Stimulated activated CD4-positive, alpha-beta T cell treated with anti-CD3 and anti-CD28 coated beads, Interleukin-4, amount 100 ng/mL, for 48 hours (primary cell): ENCODE data around the gene MAPK7.

Experiments
- DNase-seq, 2 donors: peaks; one replicate each; pipeline ENCODE4 v3.0.0-alpha.2; 2020; ENCODE audit warnings: low read depth in 2 of 2

The MAPK7 gene

GRCh38 chr17:19363460-19364035 lies 14.8 kb upstream of the MAPK7 start:
- no peak for DNase-seq

DNA sequence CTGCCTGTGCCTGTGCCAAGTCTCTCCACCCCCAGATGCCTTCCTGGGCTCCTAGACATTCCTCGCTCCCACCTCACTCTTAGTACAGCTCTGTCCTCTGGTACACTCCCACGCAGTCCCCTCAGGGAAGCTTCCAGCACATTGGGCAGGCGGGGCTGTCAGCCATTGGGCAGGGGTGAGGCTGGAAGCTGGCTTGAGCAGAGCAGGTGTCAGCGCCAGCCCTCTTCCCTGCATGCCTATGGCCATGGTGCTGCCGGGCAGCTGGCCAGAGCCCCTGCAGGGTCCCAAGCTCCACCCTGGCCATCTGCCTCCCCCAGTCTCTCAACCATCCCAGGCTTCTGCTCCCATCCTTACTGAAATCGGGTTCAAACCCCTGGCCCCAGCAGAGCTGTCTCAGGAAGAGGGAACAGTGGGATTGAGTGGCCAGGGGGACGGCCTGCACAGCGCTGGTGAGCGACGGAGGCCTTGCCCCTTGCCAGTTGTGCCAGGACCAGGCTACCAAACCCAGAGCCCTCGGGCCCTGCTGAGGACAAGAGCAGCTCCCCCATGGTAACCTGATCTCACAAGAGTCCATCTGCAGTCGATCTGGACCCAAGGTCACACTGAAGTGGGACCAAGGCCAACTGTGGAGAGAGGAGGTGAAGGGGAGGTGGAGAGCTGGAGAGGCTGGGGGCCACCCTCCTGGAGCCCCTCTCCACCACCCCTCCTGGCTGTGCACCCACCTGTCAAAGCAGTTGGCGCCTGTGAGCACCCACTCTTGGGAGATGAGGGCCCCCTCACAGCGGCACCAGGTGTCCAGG lies 13.4 kb upstream of the MAPK7 start:
- DNase-seq = no peak

GRCh38 chr17:19365499-19365817 lies 12.8 kb upstream of the MAPK7 start:
- no peak for DNase-seq

- DNase-seq = no peak
Measured at GRCh38 chr17:19365833-19366636, 12.3 kb upstream of the MAPK7 start.

DNA sequence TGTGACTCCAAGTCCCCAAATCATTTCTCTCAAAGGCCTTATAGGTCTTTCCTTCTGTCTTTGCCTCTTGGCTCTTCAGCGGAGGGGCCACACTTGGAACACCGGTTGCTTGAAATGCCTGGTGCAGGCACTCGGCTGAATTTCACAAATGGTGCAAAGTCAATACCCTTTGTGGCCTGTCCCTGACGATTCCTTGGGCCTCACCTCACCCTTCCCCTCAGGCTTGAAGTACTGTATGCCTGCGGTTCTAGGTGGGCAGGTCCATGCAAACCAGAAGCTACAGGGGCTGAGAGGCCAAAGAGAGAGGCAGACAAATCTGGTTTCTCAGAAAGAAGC lies 11.7 kb upstream of the MAPK7 start:
- DNase-seq = no peak

DNA sequence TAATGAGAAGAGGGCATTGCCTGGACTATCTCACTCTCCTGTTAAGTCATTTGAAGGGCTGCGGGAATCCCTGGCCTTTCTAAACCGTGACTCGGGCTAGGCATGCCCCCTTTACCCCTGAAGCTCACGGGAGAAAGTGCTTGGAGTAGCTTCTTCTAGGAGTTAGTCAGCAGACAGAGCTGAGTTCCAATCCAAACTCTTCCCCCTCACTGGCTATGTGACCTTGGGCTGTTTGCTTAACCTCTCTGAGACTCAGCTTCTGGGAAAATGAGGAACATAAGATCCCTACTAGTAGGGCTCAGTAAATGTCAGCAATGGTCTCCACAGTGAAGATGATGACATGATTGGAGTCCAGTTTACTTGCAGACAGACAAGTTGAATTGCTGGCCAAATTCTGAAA lies 10.1 kb upstream of the MAPK7 start:
- no peak for DNase-seq

- DNase-seq = no peak
Measured at GRCh38 chr17:19369107-19369778, 9.1 kb upstream of the MAPK7 start.

GRCh38 chr17:19369846-19370492 lies 8.3 kb upstream of the MAPK7 start:
- DNase-seq = no peak

DNA sequence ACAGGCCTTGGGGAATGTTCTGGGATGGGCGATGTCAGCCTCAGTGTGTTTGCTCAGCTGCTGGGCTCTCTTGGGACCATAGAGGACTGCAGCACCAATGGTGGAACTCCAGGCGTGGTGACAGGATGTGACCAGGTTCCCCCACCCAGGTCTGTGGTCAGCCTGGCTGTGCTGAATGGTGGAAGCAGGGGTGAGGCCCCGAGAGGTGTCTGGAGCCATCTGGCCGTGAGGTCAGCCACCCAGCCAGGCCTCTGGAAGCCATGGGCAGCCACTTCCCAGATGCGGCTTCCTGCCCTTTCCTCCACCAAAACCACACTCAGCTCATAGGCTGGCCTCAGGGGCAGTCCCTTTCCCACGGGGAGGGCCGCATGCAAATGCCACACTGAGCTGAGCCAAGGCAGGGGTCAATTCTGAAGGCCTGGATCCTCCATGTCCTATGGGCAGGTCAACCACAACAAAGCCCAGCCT lies 7.8 kb upstream of the MAPK7 start:
- no peak for DNase-seq

DNA sequence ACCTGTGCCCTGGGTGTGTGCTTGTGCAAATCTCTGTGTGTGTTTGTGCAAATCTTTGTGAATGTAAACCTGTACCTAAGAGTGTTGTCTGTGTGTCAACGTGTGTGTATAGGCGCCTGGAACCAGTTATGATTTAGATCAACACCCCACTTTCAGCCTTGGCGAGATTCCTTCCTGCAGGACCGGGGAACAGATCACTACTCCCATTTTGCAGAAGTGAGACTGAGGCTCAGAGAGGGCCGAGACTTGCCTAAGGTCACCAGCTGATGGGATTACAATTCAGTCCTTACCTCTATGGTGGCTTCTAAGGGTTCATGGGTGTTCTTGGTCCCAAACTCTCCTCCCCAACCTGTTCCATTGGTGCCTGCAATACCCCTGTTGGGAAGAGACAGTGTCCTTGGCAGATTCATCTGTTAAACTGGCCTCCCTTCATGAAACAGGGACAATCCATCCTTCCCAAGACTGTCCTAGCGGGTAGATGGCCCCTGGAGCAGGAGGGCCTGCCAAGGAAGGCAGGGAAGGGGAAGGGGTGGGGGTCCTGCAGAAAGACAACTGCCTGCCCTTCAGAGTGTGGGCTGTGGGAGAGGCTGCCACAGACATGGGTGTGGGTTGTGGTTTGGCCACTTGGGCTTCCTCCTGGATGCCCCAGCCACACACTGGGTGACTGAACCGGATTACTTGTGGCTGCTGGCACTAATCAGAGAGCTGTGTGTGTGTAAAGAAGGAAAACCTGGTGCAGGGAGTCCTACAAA lies 6.9 kb upstream of the MAPK7 start:
- no peak for DNase-seq

DNA sequence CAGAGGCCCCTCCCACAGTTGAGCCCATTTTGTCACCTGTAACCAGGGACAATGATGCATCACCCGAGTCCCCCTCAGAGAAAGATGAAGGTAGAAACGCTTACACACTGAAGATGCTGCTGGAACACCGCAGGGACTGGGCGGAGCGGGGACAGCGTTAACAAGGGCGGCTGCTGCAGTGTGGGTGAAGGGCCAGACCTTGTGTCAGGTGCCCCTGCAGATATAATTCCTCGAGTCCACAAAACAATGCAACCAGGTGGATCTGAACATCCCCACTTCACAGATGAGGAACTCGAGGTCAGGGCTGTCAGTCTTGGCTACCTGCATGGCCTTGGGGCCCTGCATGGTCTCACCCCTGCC lies 6.3 kb upstream of the MAPK7 start:
- DNase-seq = no peak

DNA sequence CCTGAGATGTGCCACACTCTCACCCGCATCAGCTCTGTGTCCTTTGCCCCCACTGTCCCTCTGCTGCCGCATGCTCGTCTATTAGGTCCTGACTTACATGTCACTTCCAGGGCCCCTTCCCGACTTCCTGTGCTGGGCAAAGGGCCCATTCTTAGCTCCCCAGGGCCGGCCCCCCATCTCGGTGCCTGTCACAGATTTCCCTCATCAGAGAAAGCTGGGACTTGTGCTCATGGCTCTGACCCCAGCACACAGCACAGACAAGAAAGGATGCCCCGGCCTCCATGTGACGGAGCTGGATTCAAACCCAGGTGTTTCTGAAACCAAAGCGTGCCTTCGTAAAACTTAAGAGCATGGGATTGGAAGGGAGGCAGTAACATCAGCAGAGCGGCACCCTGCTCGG lies 5.9 kb upstream of the MAPK7 start:
- no peak for DNase-seq

DNA sequence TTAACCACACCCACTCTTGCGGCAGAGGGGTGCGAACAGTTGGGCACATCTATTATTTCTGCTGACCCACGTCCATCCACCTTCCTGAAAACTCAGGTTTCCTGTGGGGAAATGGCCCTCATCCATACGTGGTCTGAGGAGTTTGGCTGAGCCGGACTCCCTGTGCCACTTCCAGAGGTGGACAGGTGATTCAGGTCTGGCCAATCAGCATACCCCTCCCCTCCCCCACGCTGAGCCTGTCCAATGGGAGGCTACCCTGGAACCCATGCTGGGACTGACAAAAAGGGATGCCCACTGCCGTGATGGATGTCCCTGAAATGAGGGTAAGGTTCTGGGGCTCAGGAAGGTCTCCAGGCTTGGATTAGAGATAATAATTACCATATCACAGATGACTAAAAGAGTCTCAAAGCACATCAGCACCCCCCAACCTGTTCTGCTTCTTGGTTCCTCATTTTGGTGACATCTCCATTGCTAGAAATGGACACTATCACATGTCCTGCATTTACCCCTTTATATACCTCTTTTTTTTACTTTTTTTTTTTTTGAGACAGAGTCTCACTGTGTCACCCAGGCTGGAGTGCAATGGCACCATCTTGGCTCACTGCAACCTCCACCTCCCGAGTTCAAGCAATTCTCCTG lies 5.3 kb upstream of the MAPK7 start:
- DNase-seq = no peak

GRCh38 chr17:19374136-19374535 lies 4.2 kb upstream of the MAPK7 start:
- no peak for DNase-seq

- no peak for DNase-seq
Measured at GRCh38 chr17:19375732-19376131, 2.6 kb upstream of the MAPK7 start.

DNA sequence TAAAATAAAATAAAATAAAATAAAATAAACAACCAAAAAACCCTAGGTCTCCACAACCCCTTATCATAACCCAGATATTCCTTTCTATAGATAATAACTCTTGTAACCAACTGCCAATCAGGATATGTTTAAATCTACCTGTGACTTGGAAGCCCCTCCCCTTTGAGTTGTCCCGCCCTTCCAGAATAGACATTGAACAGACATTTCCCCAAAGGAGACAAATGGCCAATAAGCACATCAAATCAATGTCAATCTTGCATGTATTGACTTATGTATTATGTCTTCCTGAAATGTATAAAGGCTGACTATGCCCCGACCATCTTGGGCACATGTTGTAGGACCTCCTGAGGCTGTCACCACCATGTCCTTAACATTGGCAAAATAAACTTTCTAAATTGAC lies 1.5 kb upstream of the MAPK7 start:
- DNase-seq = no peak

DNA sequence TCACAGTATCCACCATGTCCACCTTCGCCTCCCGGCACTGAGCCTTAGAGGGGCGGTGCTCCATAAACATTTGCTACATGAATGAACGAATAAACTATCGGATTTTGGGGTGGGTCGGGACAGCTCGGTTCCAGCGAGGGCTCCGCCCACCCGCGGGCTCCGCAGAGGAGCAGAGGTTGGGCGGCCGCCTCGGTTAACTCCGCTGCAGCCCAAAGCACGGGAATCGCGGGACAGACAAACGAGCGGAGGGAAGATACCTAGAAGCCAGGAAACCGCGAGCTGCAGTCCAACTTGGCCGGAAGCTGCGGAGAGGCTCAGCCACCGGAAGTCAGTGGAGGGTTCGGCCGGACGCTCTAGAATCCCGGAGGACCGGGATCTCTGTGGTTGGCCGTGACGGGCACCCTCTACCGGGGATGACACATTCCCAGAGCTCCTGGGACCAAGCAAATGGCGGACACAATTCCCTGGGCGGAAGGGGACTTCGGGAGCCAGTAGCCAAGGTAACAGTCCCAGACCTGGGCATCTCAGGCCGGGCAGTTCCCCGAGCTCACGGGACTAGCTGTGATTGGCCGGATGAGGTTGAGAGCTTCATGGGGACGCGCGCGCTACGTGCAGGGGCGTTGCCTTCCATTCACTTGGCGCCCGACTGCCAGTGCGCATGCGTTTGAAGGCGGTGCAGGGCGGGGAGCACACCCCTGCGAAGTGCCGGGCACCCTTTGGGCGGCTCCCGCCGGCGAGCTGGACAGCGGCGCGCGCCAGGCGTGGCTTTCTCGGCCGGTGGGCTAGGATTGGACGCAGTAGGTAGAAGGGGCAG lies 489 bp upstream of the MAPK7 start:
- DNase-seq = peak; percentile 86 to 95

DNA sequence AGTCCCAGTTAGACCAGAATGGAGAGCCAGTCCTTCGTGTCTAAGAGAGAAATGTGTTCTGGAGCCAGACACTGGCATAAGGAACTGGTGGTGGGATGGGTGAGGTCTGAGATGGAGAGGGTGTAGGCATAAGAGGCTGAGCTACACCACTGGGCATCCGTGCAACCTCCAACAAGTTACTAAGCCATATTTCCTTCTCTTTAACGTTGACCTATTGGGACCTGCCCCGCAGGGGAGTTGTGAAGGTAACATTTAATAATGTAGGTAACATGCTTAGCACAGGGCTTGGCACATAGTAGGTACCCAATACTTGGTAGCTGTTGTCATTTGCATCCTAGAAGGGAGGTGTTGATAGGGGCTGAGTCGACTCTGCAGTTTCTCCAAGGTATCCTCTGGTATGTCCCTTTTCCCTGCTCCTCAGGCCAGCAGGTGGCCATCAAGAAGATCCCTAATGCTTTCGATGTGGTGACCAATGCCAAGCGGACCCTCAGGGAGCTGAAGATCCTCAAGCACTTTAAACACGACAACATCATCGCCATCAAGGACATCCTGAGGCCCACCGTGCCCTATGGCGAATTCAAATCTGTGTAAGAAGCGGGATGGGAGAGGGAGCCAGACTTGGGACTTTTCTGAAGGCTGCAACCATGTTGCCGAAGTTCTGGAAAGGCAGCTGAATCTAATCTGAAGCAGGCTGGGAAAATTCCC lies 1.2 kb downstream of the MAPK7 start:
- no peak for DNase-seq
